ENCODE measurements around the gene EYA3. TPM values are rescaled to one million over a fixed set of nuclear protein-coding genes. Genes with fewer than 3 reads are reported as not detected.

The EYA3 gene
- total RNA-seq, 1 experiment from 2014 or later, result 29.4 TPM

DNA sequence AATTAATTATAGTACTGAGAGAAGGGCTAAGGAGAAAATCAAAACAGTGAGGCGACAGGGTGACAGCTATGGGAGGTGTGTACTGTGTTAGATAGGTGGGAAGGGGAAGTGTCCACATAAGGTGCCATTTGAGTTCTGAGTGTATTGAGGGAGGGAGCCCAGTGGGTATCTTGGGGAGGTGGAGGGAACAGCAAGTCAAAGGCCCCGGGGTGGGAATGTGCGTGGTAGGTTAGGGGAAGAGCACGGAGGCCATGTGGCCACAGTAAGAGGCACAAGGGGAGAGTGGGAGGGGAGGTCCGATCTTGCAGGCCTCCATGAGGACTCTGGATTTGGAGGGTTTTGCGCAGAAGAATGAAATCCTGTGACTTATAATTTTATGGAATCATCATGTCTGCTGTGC is 131.6 kb downstream of the EYA3 start:
- POLR2A ChIA-PET, result no interaction called here

GRCh38 chr1:27955076-27955475 is 133.3 kb downstream of the EYA3 start:
- no peaks in the 10 kb centered on the region for H3K9me3 Mint-ChIP-seq
- ATAC-seq (no peak), DNase-seq (ENCODE audit: low spot score) (no peak)
- H3K4me1 Mint-ChIP-seq, result peaks cover 9% of the 10 kb centered on the region; the same call in 1 of the 2 replicates
- POLR2A ChIA-PET, result no interaction called here
- no peaks in the 10 kb centered on the region for H3K27me3 Mint-ChIP-seq (ENCODE audit: low read depth)
- no peak overlapping the region for H3K4me3 Mint-ChIP-seq
- H3K27ac Mint-ChIP-seq, result no peak overlapping the region
- H3K36me3 Mint-ChIP-seq, result 0 out of 2 replicates have a peak, but pooled peaks cover 6% of the 10 kb centered on the region
- TF ChIP-seq TCF7 (CRISPR knock-in tag; IDR thresholded peaks at IDR 0.05; ENCODE audit: low read depth) (no peak), ZNF281 (CRISPR knock-in tag; IDR thresholded peaks at IDR 0.05) (no peak), GRHL2 (CRISPR knock-in tag; IDR thresholded peaks at IDR 0.05; ENCODE audit: insufficient replicate concordance, severe bottlenecking) (no peak), NFYB (CRISPR knock-in tag; conservative IDR thresholded peaks at IDR 0.05; ENCODE audit: low read depth) (no peak), IRF2 (CRISPR knock-in tag; IDR thresholded peaks at IDR 0.05; ENCODE audit: borderline replicate concordance, low read depth) (no peak), ZNF121 (CRISPR knock-in tag; IDR thresholded peaks at IDR 0.05) (no peak), KAT7 (CRISPR knock-in tag; IDR thresholded peaks at IDR 0.05; ENCODE audit: borderline replicate concordance) (no peak), ZNF512 (CRISPR knock-in tag; IDR thresholded peaks at IDR 0.05; ENCODE audit: borderline replicate concordance) (no peak), ZSCAN18 (CRISPR knock-in tag; IDR thresholded peaks at IDR 0.05) (no peak), TEAD4 (CRISPR knock-in tag; IDR thresholded peaks at IDR 0.05) (no peak), MAX (CRISPR knock-in tag; IDR thresholded peaks at IDR 0.05) (no peak), ATF3 (CRISPR knock-in tag; conservative IDR thresholded peaks at IDR 0.05) (no peak)
- CTCF ChIA-PET, result no interaction called here

More for the DNA sequence above, 131.6 kb downstream of the EYA3 start:
- 0 out of 2 replicates have a peak, but pooled peaks cover 6% of the 10 kb centered on the region for H3K36me3 Mint-ChIP-seq
- no peak overlapping the region for H3K27ac Mint-ChIP-seq
- H3K9me3 Mint-ChIP-seq, result no peaks in the 10 kb centered on the region
- ATAC-seq (no peak), DNase-seq (ENCODE audit: low spot score) (no peak)
- CTCF ChIA-PET, result no interaction called here
- TF ChIP-seq, protein P1, sequence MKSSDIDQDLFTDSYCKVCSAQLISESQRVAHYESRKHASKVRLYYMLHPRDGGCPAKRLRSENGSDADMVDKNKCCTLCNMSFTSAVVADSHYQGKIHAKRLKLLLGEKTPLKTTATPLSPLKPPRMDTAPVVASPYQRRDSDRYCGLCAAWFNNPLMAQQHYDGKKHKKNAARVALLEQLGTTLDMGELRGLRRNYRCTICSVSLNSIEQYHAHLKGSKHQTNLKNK (CRISPR knock-in tag; IDR thresholded peaks at IDR 0.05), result no peak
- TF ChIP-seq ZNF232 (CRISPR knock-in tag; IDR thresholded peaks at IDR 0.05) (no peak), NR1H2 (CRISPR knock-in tag; IDR thresholded peaks at IDR 0.05) (no peak)
- TF ChIP-seq, protein P2, sequence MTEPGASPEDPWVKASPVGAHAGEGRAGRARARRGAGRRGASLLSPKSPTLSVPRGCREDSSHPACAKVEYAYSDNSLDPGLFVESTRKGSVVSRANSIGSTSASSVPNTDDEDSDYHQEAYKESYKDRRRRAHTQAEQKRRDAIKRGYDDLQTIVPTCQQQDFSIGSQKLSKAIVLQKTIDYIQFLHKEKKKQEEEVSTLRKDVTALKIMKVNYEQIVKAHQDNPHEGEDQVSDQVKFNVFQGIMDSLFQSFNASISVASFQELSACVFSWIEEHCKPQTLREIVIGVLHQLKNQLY (CRISPR knock-in tag; IDR thresholded peaks at IDR 0.05), result no peak
- no peak overlapping the region for H3K4me3 Mint-ChIP-seq
- H3K27me3 Mint-ChIP-seq (ENCODE audit: low read depth), result no peaks in the 10 kb centered on the region
- H3K4me1 Mint-ChIP-seq, result peaks cover 21% of the 10 kb centered on the region

Data from WTC11 (cell line).